Subcutaneous abdominal adipose tissue (tissue), 5 donors: Measurements from ENCODE around the gene TMEM94.

Experiments
- H3K27ac ChIP-seq: one replicate; pipeline ENCODE4 v1.7.0; 2013; ENCODE audit warnings: low read depth, mild to moderate bottlenecking, inconsistent platforms, low read length, moderate library complexity
- H3K27me3 ChIP-seq, 5 donors: one replicate each; pipeline ENCODE4 v1.7.0; 2013; ENCODE audit warnings: low read length in 5 of 5, inconsistent platforms in 1 of 5; ENCODE audit not compliant: control insufficient read depth in 5 of 5, insufficient read depth in 4 of 5
- H3K36me3 ChIP-seq, 5 donors: one replicate each; pipeline ENCODE4 v1.7.0; 2013; ENCODE audit warnings: low read length in 5 of 5; ENCODE audit not compliant: control insufficient read depth in 5 of 5, insufficient read depth in 5 of 5
- H3K4me1 ChIP-seq, 5 donors: one replicate each; pipeline ENCODE4 v1.7.0; 2013; ENCODE audit warnings: low read length in 5 of 5, mild to moderate bottlenecking in 3 of 5, moderate library complexity in 1 of 5; ENCODE audit not compliant: control insufficient read depth in 5 of 5, insufficient read depth in 5 of 5
- H3K4me3 ChIP-seq, 5 donors: one replicate each; pipeline ENCODE4 v1.7.0; 2013; ENCODE audit warnings: low read length in 5 of 5, low read depth in 1 of 5
- H3K9ac ChIP-seq, 5 donors: one replicate each; pipeline ENCODE4 v1.7.0; 2013; ENCODE audit warnings: low read length in 5 of 5, mild to moderate bottlenecking in 4 of 5, moderate library complexity in 3 of 5
- H3K9me3 ChIP-seq, 5 donors: one replicate each; pipeline ENCODE4 v1.7.0; 2013; ENCODE audit warnings: low read length in 5 of 5; ENCODE audit not compliant: control insufficient read depth in 5 of 5
- donor health status: healthy.
- donor health status: healthy.
- donor health status: healthy.
- donor health status: healthy.
- donor health status: healthy.

TMEM94 gene

DNA sequence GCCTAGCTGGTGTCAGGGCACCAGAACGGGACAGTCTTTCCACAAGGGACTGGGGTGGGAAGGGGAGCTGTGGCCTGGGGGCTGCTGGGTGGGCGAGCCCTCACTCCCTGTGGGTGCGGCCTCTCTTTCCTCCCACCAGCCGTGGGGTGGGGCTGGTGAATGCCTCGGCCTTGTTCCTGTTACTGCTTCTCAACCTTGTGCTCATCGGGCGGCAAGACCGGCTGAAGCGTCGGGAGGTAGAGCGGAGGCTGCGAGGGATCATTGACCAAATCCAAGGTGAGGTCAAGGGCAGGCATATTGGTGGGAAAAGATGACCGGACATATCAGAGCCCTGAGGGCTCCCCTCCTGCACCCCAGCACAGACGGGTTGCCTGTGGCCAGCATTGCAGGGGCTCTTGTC, 29.7 kb downstream of the TMEM94 start:
- no peaks in the 10 kb centered on the region for H3K9me3 ChIP-seq
- H3K9ac ChIP-seq, result peak overlapping the region in 2 of 5 donors; percentile 19 to 56
- H3K4me3 ChIP-seq, result no peak overlapping the region
- H3K27ac ChIP-seq, result no peak overlapping the region
- H3K4me1 ChIP-seq, result peaks cover 6 to 80% (median 60%) of the 10 kb centered on the region in 5 donors
- H3K36me3 ChIP-seq, result peaks cover 0 to 31% (median 18%) of the 10 kb centered on the region in 5 donors
- no peaks in the 10 kb centered on the region for H3K27me3 ChIP-seq

GRCh38 chr17:75486951-75487350, 30.5 kb downstream of the TMEM94 start:
- Histone ChIP-seq H3K9me3 (no peaks in the 10 kb centered on the region), H3K4me3 (peak overlapping the region in 2 of 5 donors; percentile 7 to 43), H3K27me3 (no peaks in the 10 kb centered on the region), H3K27ac (no peak overlapping the region), H3K4me1 (peaks cover 6 to 78% (median 52%) of the 10 kb centered on the region in 5 donors), H3K9ac (peak overlapping the region in 1 of 5 donors; percentile 49), H3K36me3 (peaks cover 0 to 39% (median 26%) of the 10 kb centered on the region in 5 donors)

- H3K36me3 ChIP-seq, result peaks cover 0 to 44% (median 32%) of the 10 kb centered on the region in 5 donors
- H3K27ac ChIP-seq, result no peak overlapping the region
- H3K4me1 ChIP-seq, result peaks cover 6 to 74% (median 52%) of the 10 kb centered on the region in 5 donors
- peak overlapping the region in 4 of 5 donors; percentile 1 to 43 (median 12) for H3K4me3 ChIP-seq
- no peaks in the 10 kb centered on the region for H3K9me3 ChIP-seq
- H3K9ac ChIP-seq, result peak overlapping the region in 2 of 5 donors; percentile 5 to 54
- no peaks in the 10 kb centered on the region for H3K27me3 ChIP-seq
Measured at GRCh38 chr17:75487351-75488070, 31.1 kb downstream of the TMEM94 start.

DNA sequence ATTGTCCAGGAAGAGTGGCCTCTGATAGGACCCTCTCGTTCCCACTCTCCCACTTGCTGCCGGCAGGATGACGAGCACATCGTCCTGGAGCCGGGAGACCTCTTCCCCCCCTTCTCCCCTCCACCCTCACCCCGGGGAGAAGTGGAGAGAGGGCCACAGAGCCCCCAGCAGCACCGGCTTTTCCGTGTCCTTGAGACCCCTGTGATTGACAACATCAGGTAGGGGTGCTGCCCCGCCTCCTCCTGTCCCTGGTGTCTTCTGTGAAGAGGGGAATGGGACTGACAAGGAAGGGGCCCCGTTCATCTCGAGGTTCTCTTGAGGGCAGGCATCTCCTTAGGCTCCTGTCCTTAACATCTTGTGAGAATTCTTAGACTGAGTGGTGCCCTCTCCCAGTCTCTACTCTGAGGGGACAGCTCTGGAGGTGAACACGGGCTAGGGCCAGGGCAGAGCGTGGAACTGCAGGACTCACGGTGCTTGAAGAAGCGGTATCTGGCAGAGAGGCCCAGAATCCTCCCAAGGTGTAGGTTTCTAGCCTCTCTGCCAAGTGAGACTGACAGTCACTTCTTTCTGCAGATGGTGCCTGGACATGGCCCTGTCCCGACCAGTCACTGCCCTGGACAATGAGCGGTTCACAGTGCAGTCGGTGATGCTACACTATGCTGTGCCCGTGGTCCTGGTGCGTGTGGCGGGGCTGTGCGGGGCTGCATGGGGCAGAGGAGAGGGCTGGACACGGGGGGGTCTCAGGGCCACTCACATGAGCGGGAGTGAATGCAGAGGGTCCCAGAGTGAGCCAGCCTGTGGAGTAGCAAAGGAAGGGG, 32.5 kb downstream of the TMEM94 start:
- H3K9ac ChIP-seq, result no peak overlapping the region
- H3K27me3 ChIP-seq, result no peaks in the 10 kb centered on the region
- no peak overlapping the region for H3K27ac ChIP-seq
- peaks cover 0 to 58% (median 46%) of the 10 kb centered on the region in 5 donors for H3K36me3 ChIP-seq
- no peaks in the 10 kb centered on the region for H3K9me3 ChIP-seq
- peaks cover 6 to 68% (median 46%) of the 10 kb centered on the region in 5 donors for H3K4me1 ChIP-seq
- H3K4me3 ChIP-seq, result no peak overlapping the region

- Histone ChIP-seq H3K4me1 (peaks cover 6 to 68% (median 46%) of the 10 kb centered on the region in 5 donors), H3K9me3 (no peaks in the 10 kb centered on the region), H3K36me3 (peaks cover 0 to 65% (median 52%) of the 10 kb centered on the region in 5 donors), H3K27me3 (no peaks in the 10 kb centered on the region), H3K4me3 (no peak overlapping the region), H3K9ac (no peak overlapping the region), H3K27ac (no peak overlapping the region)
Measured at GRCh38 chr17:75489511-75489955, 33.1 kb downstream of the TMEM94 start.

GRCh38 chr17:75490173-75490743, 33.8 kb downstream of the TMEM94 start:
- H3K9ac ChIP-seq, result peak overlapping the region in 1 of 5 donors; percentile 65

GRCh38 chr17:75490953-75491649, 34.7 kb downstream of the TMEM94 start:
- H3K4me1 ChIP-seq, result peaks cover 6 to 55% (median 36%) of the 10 kb centered on the region in 5 donors
- H3K36me3 ChIP-seq, result peaks cover 0 to 78% (median 65%) of the 10 kb centered on the region in 5 donors
- H3K27ac ChIP-seq, result no peak overlapping the region

More at GRCh38 chr17:75490173-75490743, 33.8 kb downstream of the TMEM94 start:
- Histone ChIP-seq H3K27ac (peak overlapping the region; percentile 20), H3K4me3 (no peak overlapping the region), H3K4me1 (peaks cover 6 to 63% (median 43%) of the 10 kb centered on the region in 5 donors), H3K9me3 (no peaks in the 10 kb centered on the region), H3K36me3 (peaks cover 0 to 71% (median 57%) of the 10 kb centered on the region in 5 donors), H3K27me3 (no peaks in the 10 kb centered on the region)

GRCh38 chr17:75491680-75492079, 35.2 kb downstream of the TMEM94 start:
- H3K27ac ChIP-seq, result no peak overlapping the region
- H3K9me3 ChIP-seq, result no peaks in the 10 kb centered on the region
- no peak overlapping the region for H3K9ac ChIP-seq
- peaks cover 4 to 49% (median 30%) of the 10 kb centered on the region in 5 donors for H3K4me1 ChIP-seq
- H3K4me3 ChIP-seq, result no peak overlapping the region
- H3K36me3 ChIP-seq, result peaks cover 0 to 78% (median 67%) of the 10 kb centered on the region in 5 donors
- H3K27me3 ChIP-seq, result no peaks in the 10 kb centered on the region

More at GRCh38 chr17:75490953-75491649, 34.7 kb downstream of the TMEM94 start:
- Histone ChIP-seq H3K4me3 (no peak overlapping the region), H3K27me3 (no peaks in the 10 kb centered on the region), H3K9ac (peak overlapping the region in 1 of 5 donors; percentile 65), H3K9me3 (no peaks in the 10 kb centered on the region)

- Histone ChIP-seq H3K4me1 (peaks cover 3 to 41% (median 21%) of the 10 kb centered on the region in 5 donors), H3K9ac (no peak overlapping the region), H3K36me3 (peaks cover 0 to 83% (median 68%) of the 10 kb centered on the region in 5 donors), H3K27ac (no peak overlapping the region), H3K9me3 (no peaks in the 10 kb centered on the region), H3K4me3 (no peak overlapping the region), H3K27me3 (no peaks in the 10 kb centered on the region)
Measured at GRCh38 chr17:75492555-75493168, 36.2 kb downstream of the TMEM94 start.
